ENCODE data around the gene TBC1D2. TPM values are rescaled to one million over a fixed set of nuclear protein-coding genes. Genes with fewer than 3 reads are reported as not detected.
A peak's percentile ranks its signal among the peaks of the same experiment; 100 is the strongest.

Gene TBC1D2
- total RNA-seq, 1 experiment from 2014 or later = 11.1 TPM

DNA sequence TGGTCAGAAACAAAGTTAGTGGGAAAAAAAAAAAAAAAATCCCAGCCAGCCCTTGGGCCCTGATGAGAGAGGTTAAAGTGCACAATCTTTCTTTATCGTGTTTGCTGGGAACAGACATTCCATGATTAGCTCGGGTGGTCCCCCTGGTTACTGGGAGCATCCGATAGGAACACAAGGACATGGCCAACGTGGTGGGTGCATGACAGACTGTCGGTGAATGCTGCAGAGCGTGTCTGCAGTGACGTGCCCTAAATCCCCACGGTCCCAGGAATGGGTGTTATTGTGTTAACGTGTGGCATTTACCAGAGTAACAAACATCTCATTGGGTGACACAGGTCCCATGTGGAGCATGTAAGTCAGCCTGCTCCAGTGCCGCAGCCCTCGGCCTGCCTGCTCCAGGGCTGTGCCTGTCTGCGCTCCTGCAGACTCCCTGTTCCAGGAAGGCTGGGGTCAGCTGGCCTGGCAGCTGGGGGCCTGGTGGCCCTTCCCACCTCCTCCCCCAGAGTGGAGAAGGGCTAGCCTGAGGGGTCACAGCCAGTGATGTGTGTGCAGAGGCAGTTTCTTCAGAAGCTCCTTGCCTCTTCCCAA lies 34.3 kb upstream of the TBC1D2 start:
- Mint-ChIP-seq H3K4me3 (no peak overlapping the region), H3K36me3 (no peaks in the 10 kb centered on the region), H3K27ac (no peak overlapping the region), H3K27me3 (ENCODE audit: low read depth) (peaks cover 5% of the 10 kb centered on the region; the same call in 1 of the 2 replicates), H3K9me3 (no peaks in the 10 kb centered on the region), H3K4me1 (peaks cover 29% of the 10 kb centered on the region)
- TF ChIP-seq NFATC4 (CRISPR knock-in tag; IDR thresholded peaks at IDR 0.05) (no peak), ATF1 (CRISPR knock-in tag; IDR thresholded peaks at IDR 0.05) (no peak)
- TF ChIP-seq, protein P1, sequence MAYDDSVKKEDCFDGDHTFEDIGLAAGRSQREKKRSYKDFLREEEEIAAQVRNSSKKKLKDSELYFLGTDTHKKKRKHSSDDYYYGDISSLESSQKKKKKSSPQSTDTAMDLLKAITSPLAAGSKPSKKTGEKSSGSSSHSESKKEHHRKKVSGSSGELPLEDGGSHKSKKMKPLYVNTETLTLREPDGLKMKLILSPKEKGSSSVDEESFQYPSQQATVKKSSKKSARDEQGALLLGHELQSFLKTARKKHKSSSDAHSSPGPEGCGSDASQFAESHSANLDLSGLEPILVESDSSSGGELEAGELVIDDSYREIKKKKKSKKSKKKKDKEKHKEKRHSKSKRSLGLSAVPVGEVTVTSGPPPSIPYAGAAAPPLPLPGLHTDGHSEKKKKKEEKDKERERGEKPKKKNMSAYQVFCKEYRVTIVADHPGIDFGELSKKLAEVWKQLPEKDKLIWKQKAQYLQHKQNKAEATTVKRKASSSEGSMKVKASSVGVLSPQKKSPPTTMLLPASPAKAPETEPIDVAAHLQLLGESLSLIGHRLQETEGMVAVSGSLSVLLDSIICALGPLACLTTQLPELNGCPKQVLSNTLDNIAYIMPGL (CRISPR knock-in tag; IDR thresholded peaks at IDR 0.05) = no peak
- TF ChIP-seq, protein P2, sequence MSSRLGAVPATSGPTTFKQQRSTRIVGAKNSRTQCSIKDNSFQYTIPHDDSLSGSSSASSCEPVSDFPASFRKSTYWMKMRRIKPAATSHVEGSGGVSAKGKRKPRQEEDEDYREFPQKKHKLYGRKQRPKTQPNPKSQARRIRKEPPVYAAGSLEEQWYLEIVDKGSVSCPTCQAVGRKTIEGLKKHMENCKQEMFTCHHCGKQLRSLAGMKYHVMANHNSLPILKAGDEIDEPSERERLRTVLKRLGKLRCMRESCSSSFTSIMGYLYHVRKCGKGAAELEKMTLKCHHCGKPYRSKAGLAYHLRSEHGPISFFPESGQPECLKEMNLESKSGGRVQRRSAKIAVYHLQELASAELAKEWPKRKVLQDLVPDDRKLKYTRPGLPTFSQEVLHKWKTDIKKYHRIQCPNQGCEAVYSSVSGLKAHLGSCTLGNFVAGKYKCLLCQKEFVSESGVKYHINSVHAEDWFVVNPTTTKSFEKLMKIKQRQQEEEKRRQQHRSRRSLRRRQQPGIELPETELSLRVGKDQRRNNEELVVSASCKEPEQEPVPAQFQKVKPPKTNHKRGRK (CRISPR knock-in tag; IDR thresholded peaks at IDR 0.05; ENCODE audit: borderline replicate concordance) = no peak
- TF ChIP-seq, protein P3, sequence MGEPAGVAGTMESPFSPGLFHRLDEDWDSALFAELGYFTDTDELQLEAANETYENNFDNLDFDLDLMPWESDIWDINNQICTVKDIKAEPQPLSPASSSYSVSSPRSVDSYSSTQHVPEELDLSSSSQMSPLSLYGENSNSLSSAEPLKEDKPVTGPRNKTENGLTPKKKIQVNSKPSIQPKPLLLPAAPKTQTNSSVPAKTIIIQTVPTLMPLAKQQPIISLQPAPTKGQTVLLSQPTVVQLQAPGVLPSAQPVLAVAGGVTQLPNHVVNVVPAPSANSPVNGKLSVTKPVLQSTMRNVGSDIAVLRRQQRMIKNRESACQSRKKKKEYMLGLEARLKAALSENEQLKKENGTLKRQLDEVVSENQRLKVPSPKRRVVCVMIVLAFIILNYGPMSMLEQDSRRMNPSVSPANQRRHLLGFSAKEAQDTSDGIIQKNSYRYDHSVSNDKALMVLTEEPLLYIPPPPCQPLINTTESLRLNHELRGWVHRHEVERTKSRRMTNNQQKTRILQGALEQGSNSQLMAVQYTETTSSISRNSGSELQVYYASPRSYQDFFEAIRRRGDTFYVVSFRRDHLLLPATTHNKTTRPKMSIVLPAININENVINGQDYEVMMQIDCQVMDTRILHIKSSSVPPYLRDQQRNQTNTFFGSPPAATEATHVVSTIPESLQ (CRISPR knock-in tag; IDR thresholded peaks at IDR 0.05) = no peak
- ChIA-PET POLR2A (interaction anchor here (0.6 kb wide), 1 partner anchor 60 kb away, joined by 4 read pairs; no protein-coding TSS in a partner anchor), CTCF (interaction anchor here (0.6 to 2.1 kb wide), 6 partner anchors 13 to 495 kb away, joined by 3 to 8 read pairs (median 4); partner anchors contain the start of gene TBC1D2)
- DNase-seq (ENCODE audit: low spot score) = no peak
- ATAC-seq = no peak

DNA sequence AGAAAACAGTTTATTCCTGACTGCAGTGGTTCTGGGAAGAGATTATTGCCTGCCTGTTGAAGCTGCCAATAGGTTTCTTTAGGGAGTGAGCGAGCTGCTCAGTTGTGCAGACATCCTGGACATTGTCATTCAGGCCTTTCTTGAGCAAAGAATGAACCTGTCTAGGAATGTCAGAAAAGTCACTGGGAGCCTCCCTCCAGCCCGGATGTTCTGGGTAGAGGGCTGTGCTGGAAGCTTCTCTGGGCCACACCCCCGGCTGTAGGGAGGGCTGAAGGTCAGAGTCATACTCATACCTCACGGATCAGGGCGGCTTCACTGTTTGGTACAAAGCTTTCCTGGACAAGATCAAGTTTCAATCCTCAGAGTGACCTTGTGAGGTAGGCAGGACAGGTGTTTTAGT lies 33.4 kb upstream of the TBC1D2 start:
- Mint-ChIP-seq H3K9me3 (no peaks in the 10 kb centered on the region), H3K36me3 (no peaks in the 10 kb centered on the region), H3K27me3 (ENCODE audit: low read depth) (peaks cover 5% of the 10 kb centered on the region; the same call in 1 of the 2 replicates), H3K27ac (no peak overlapping the region), H3K4me1 (peaks cover 29% of the 10 kb centered on the region), H3K4me3 (no peak overlapping the region)
- CTCF ChIA-PET = interaction anchor here (0.5 to 2.1 kb wide), 5 partner anchors 33 to 1524 kb away, joined by 3 to 8 read pairs (median 4); partner anchors contain the start of gene TBC1D2
- peak; percentile 19; the same call in 1 of the 2 replicates for ATAC-seq
- TF ChIP-seq ZNF396 (CRISPR knock-in tag; IDR thresholded peaks at IDR 0.05; ENCODE audit: borderline replicate concordance) = no peak
- no peak for TF ChIP-seq CREB1 (CRISPR knock-in tag; IDR thresholded peaks at IDR 0.05)
- no peak for TF ChIP-seq RORB (CRISPR knock-in tag; IDR thresholded peaks at IDR 0.05)
- TF ChIP-seq HMGA2 (CRISPR knock-in tag; IDR thresholded peaks at IDR 0.05) = no peak
- TF ChIP-seq, protein P4, sequence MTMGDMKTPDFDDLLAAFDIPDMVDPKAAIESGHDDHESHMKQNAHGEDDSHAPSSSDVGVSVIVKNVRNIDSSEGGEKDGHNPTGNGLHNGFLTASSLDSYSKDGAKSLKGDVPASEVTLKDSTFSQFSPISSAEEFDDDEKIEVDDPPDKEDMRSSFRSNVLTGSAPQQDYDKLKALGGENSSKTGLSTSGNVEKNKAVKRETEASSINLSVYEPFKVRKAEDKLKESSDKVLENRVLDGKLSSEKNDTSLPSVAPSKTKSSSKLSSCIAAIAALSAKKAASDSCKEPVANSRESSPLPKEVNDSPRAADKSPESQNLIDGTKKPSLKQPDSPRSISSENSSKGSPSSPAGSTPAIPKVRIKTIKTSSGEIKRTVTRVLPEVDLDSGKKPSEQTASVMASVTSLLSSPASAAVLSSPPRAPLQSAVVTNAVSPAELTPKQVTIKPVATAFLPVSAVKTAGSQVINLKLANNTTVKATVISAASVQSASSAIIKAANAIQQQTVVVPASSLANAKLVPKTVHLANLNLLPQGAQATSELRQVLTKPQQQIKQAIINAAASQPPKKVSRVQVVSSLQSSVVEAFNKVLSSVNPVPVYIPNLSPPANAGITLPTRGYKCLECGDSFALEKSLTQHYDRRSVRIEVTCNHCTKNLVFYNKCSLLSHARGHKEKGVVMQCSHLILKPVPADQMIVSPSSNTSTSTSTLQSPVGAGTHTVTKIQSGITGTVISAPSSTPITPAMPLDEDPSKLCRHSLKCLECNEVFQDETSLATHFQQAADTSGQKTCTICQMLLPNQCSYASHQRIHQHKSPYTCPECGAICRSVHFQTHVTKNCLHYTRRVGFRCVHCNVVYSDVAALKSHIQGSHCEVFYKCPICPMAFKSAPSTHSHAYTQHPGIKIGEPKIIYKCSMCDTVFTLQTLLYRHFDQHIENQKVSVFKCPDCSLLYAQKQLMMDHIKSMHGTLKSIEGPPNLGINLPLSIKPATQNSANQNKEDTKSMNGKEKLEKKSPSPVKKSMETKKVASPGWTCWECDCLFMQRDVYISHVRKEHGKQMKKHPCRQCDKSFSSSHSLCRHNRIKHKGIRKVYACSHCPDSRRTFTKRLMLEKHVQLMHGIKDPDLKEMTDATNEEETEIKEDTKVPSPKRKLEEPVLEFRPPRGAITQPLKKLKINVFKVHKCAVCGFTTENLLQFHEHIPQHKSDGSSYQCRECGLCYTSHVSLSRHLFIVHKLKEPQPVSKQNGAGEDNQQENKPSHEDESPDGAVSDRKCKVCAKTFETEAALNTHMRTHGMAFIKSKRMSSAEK (CRISPR knock-in tag; IDR thresholded peaks at IDR 0.05; ENCODE audit: borderline replicate concordance) = no peak
- TF ChIP-seq GTF2I (CRISPR knock-in tag; conservative IDR thresholded peaks at IDR 0.05) = no peak
- no peak for TF ChIP-seq NFYB (CRISPR knock-in tag; conservative IDR thresholded peaks at IDR 0.05; ENCODE audit: low read depth)
- TF ChIP-seq ZNF317 (CRISPR knock-in tag; IDR thresholded peaks at IDR 0.05; ENCODE audit: borderline replicate concordance, low read depth) = no peak
- no peak for DNase-seq (ENCODE audit: low spot score)
- POLR2A ChIA-PET = no interaction called here

Data from WTC11 (cell line).